CD4-positive, alpha-beta T cell (primary cell): ENCODE results near the gene IL13. TPM values are rescaled to one million over a fixed set of nuclear protein-coding genes. Genes with fewer than 3 reads are reported as not detected.
A peak's percentile ranks its signal among the peaks of the same experiment; 100 is the strongest.

Experiments used
- ATAC-seq: fragments of 200-7000 bp; cut with Tn5 transposase; one replicate; pipeline ENCODE4 v1.10.0; 2022; ENCODE audit warnings: mild to moderate bottlenecking; ENCODE audit not compliant: poor library complexity
- CTCF ChIA-PET: fragments of 350-600 bp; sonication (Branson Sonifier 250); formaldehyde crosslinking; loops from one replicate; lab custom pipeline; 2021; ENCODE audit warnings: antibody characterized with exemption, inconsistent platforms; lab: Charles Lee
- POLR2A ChIA-PET: fragments of 350-600 bp; sonication (Branson Sonifier 250); formaldehyde crosslinking; loops from one replicate; lab custom pipeline; 2021; ENCODE audit warnings: antibody characterized with exemption, inconsistent platforms; lab: Charles Lee
- DNase-seq, 14 experiments: peaks; one replicate each; pipeline ENCODE4 v3.0.0-alpha.2; 2013 to 2020; ENCODE audit warnings: mixed read lengths in 2 of 14
- H3K27ac ChIP-seq, 2 donors: one replicate each; pipeline versions ENCODE4 v1.5.1 to v1.7.0; 2013; ENCODE audit warnings: low read length in 2 of 2, low read depth in 1 of 2, mild to moderate bottlenecking in 1 of 2
- H3K27me3 ChIP-seq, 2 experiments: 1 replicate in 1 of 2; 2 replicates in 1 of 2; pipeline versions ENCODE4 v1.6.1 to v1.7.0; 2013; ENCODE audit warnings: low read length in 2 of 2, control low read depth in 1 of 2, mild to moderate bottlenecking in 1 of 2, moderate library complexity in 1 of 2; ENCODE audit not compliant: insufficient read depth in 2 of 2, control insufficient read depth in 1 of 2
- H3K36me3 ChIP-seq: one replicate; pipeline ENCODE4 v1.6.1; 2013; ENCODE audit warnings: low read length, control low read depth; ENCODE audit not compliant: insufficient read depth
- H3K4me1 ChIP-seq: one replicate; pipeline ENCODE4 v1.6.1; 2013; ENCODE audit warnings: low read length, control low read depth; ENCODE audit not compliant: insufficient read depth
- H3K4me3 ChIP-seq: one replicate; pipeline ENCODE4 v1.5.1; 2013; ENCODE audit warnings: mild to moderate bottlenecking, low read length, moderate library complexity
- H3K9me3 ChIP-seq, 2 experiments: 1 replicate in 1 of 2; 2 replicates in 1 of 2; pipeline versions ENCODE4 v1.6.1 to v1.7.0; 2013; ENCODE audit warnings: low read length in 2 of 2, mild to moderate bottlenecking in 2 of 2, control low read depth in 1 of 2, moderate library complexity in 1 of 2; ENCODE audit not compliant: control insufficient read depth in 1 of 2, insufficient read depth in 1 of 2
- H3K27ac Mint-ChIP-seq: one replicate; pipeline ENCODE4 v1.8.0; 2020; ENCODE audit warnings: mixed read lengths
- H3K27me3 Mint-ChIP-seq: one replicate; pipeline ENCODE4 v1.8.0; 2021; ENCODE audit warnings: mixed read lengths
- H3K36me3 Mint-ChIP-seq: one replicate; pipeline ENCODE4 v1.8.0; 2021; ENCODE audit warnings: low read depth, mixed read lengths
- H3K4me1 Mint-ChIP-seq: one replicate; pipeline ENCODE4 v1.8.0; 2021; ENCODE audit warnings: low read depth, mixed read lengths
- H3K4me3 Mint-ChIP-seq: one replicate; pipeline ENCODE4 v1.8.0; 2020; ENCODE audit warnings: mild to moderate bottlenecking, mixed read lengths
- H3K9me3 Mint-ChIP-seq: one replicate; pipeline ENCODE4 v1.8.0; 2020; ENCODE audit warnings: mixed read lengths
- CTCF ChIP-seq: fragments of 200-600 bp; IDR thresholded peaks from one replicate; pipeline ENCODE4 v1.8.0; 2022; ENCODE audit warnings: antibody characterized with exemption, mild to moderate bottlenecking
- intact Hi-C, 2 experiments: fragments of 100-400 bp; cut with DNase I in 1 of 2; cut with micrococcal nuclease in 1 of 2; formaldehyde crosslinking; loops; one replicate each; pipeline versions ENCODE4 v1.15.1 to v1.9.0; 2023 to 2025; cut with DNase I, micrococcal nuclease
- total RNA-seq, 174 experiments: library from RNA in 2 of 174; stranded (reverse) in 2 of 174; gene quantifications; one replicate each; pipeline ENCODE4 v1.2.3 and lab custom pipeline; 2021 to 2026

The IL13 gene
- total RNA-seq, 2 experiments from 2014 or later: 0.17 TPM; not detected in 1

DNA sequence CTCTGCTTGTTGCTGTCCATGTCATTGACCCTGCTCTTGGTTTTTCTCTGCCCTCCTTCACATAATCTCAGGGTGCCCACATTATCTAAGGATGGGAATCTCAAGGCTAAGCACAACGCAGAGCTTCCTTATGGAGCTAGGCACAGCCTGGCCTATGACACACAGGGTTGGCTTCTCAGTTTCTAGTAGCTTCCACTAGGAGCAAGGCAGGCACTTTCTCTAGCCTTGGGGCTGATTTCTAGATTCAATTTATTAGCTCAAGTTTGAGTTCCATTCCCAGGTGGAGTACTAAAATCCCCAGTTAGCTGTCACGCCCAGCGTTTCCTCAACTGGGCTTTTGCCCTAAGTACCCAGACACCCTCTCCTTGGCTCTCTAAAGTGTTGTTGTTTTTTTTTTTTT lies 28.2 kb downstream of the IL13 start:
- POLR2A ChIA-PET: interaction anchor here (0.6 kb wide), 1 partner anchor 332 kb away, joined by 3 read pairs; no protein-coding TSS in a partner anchor
- no peak overlapping the region for H3K4me3 Mint-ChIP-seq
- intact Hi-C loops: loop anchor here in 1 of 2 experiments (5.0 kb wide), 1 partner anchor 614 kb away; the partner anchor contains the start of gene CSF2

DNA sequence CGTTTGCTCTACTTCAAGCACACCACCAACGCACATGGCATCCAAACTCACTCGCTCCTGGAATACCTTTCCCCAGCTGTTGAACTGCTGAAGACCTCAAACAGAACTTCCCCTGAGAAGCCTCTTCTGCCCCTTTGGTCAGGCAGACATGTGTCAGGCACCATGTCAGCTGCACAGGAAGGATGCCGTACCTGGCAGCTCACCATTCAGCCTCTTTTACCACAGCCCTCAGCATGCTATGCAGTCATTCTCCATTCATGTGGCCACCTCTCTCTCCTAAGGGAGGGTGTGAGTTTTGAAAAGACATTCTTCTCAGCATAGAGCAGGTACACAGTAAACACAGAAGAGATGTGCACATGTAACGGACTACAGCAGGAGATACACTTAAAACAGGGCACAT lies 30.0 kb downstream of the IL13 start:
- peaks cover 7% of the 10 kb centered on the region for H3K36me3 Mint-ChIP-seq
- intact Hi-C loops: loop anchor here in 1 of 2 experiments (5.0 kb wide), 1 partner anchor 616 kb away; the partner anchor contains the start of gene CSF2
- H3K9me3 Mint-ChIP-seq: no peaks in the 10 kb centered on the region
- Histone ChIP-seq H3K27me3 (no peaks in the 10 kb centered on the region), H3K36me3 (no peaks in the 10 kb centered on the region), H3K27ac (no peak overlapping the region), H3K4me3 (no peak overlapping the region), H3K9me3 (no peaks in the 10 kb centered on the region), H3K4me1 (peaks cover 13% of the 10 kb centered on the region)
- no peaks in the 10 kb centered on the region for H3K27me3 Mint-ChIP-seq
- H3K27ac Mint-ChIP-seq: peak overlapping the region; percentile 2
- no peak for TF ChIP-seq CTCF
- CTCF ChIA-PET: no interaction called here
- POLR2A ChIA-PET: no interaction called here
- peaks cover 26% of the 10 kb centered on the region for H3K4me1 Mint-ChIP-seq
- DNase-seq: peak in 11 of 14 experiments; percentile 18 to 65 (median 36)
- ATAC-seq: peak; percentile 92
- H3K4me3 Mint-ChIP-seq: no peak overlapping the region

More for the DNA sequence above, 28.2 kb downstream of the IL13 start:
- CTCF ChIA-PET: no interaction called here
- no peaks in the 10 kb centered on the region for H3K9me3 ChIP-seq
- Mint-ChIP-seq H3K4me1 (peaks cover 20% of the 10 kb centered on the region), H3K9me3 (no peaks in the 10 kb centered on the region), H3K27ac (no peak overlapping the region), H3K27me3 (no peaks in the 10 kb centered on the region), H3K36me3 (no peaks in the 10 kb centered on the region)
- DNase-seq (no peak), ATAC-seq (no peak)
- no peaks in the 10 kb centered on the region for H3K36me3 ChIP-seq
- H3K27me3 ChIP-seq: no peaks in the 10 kb centered on the region
- H3K4me1 ChIP-seq: peaks cover 13% of the 10 kb centered on the region
- TF ChIP-seq CTCF: no peak
- H3K27ac ChIP-seq: no peak overlapping the region
- no peak overlapping the region for H3K4me3 ChIP-seq

DNA sequence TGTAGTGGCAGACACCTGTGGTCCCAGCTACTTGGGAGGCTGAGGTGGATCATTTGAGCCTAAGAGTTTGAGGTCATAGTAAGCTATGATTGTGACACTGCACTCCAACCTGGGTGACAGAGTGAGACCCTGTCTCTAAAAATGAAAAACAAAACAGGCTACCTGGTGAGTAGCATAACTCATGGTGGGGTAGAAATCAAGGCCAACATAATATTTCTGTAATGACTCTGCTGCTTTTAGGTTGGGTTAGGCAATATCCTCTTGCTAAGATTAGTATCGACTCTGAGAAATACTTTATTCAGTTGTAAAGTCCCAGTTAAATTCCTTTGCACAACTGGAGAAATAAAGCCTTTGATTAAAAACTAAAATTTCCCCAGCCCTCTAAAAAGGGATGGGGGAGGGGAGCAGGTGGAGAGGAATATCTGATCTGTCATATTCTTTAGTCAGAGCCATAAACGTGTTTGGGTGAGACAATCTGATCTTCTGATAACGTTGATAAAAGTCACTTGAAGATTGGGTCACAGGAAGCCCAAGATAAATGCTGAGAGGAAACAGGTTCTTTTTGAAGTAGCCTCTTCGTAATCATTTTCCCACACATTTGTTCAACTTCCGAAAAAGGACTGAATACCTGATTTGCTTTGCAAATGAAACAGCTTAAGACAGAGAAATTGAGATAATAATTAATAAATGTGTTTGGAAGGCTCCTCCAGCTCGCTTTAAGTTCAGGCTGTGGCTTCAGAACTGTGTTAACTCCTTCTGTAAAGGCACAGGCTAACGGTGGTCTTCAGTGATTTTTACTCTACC lies 30.8 kb downstream of the IL13 start:
- Mint-ChIP-seq H3K36me3 (peaks cover 10% of the 10 kb centered on the region), H3K9me3 (no peaks in the 10 kb centered on the region), H3K27ac (peak overlapping the region; percentile 65), H3K4me3 (peak overlapping the region; percentile 26), H3K4me1 (peaks cover 26% of the 10 kb centered on the region), H3K27me3 (no peaks in the 10 kb centered on the region)
- DNase-seq (peak in 4 of 14 experiments; percentile 6 to 63 (median 57)), ATAC-seq (peak; percentile 33)
- Histone ChIP-seq H3K27me3 (no peaks in the 10 kb centered on the region), H3K9me3 (no peaks in the 10 kb centered on the region), H3K27ac (no peak overlapping the region), H3K36me3 (no peaks in the 10 kb centered on the region), H3K4me1 (peaks cover 13% of the 10 kb centered on the region), H3K4me3 (no peak overlapping the region)
- CTCF ChIA-PET: no interaction called here
- POLR2A ChIA-PET: interaction anchor here (1.0 kb wide), 1 partner anchor 11 kb away, joined by 3 read pairs; no protein-coding TSS in a partner anchor
- TF ChIP-seq CTCF: no peak
- intact Hi-C loops: loop anchor here in 1 of 2 experiments (5.0 kb wide), 1 partner anchor 616 kb away; the partner anchor contains the start of gene CSF2
